Measurements from ENCODE around the gene SLC6A11.

SLC6A11 gene

DNA sequence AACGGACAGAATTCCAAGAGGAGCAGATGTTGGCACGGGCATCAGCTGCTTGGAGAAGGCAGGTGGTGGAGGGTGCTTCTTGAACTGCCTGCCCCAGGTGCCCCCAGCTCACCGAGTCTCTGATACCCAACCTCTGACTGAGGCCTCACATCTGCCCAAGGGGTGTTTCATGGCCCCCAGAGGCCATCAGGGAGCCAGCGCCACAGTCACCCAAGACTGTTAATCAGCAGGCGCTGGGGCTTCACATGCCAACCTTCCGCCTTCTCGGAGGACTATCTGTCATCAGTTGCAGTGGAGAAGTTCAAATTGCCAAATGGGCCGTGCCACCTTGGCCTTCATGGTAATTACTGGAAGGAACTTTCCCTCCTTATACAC, 114.6 kb downstream of the SLC6A11 start:
- no peak for DNase-seq (ENCODE audit: low spot score)

- no peak for DNase-seq (ENCODE audit: low spot score)
Observed at GRCh38 chr3:10932596-10932995, 116.6 kb downstream of the SLC6A11 start.

DNA sequence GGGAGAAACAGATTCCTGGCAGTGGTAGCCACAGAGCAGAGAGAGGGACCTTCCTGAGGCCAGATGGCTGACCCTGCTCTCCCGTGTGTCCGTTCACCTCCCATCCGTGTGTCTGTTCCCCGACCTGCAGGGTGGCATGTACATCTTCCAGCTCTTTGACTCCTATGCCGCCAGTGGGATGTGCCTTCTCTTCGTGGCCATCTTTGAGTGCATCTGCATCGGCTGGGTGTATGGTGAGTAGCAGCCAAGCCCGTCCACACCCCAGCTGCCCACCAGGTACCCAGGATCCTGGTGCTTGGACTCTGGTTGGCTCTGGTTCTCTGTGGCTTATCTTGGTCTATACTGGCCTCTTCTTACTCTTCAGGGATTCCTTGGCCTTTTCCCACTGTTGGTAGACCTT, 117.0 kb downstream of the SLC6A11 start:
- DNase-seq (ENCODE audit: low spot score): no peak

GRCh38 chr3:10933470-10933804, 117.4 kb downstream of the SLC6A11 start:
- DNase-seq (ENCODE audit: low spot score): no peak

- no peak for DNase-seq (ENCODE audit: low spot score)
Observed at GRCh38 chr3:10933805-10934481, 117.9 kb downstream of the SLC6A11 start.

- DNase-seq (ENCODE audit: low spot score): no peak
Observed at GRCh38 chr3:10935028-10935427, 119.0 kb downstream of the SLC6A11 start.

- DNase-seq (ENCODE audit: low spot score): no peak
Observed at GRCh38 chr3:10935846-10936631, 120.0 kb downstream of the SLC6A11 start.

DNA sequence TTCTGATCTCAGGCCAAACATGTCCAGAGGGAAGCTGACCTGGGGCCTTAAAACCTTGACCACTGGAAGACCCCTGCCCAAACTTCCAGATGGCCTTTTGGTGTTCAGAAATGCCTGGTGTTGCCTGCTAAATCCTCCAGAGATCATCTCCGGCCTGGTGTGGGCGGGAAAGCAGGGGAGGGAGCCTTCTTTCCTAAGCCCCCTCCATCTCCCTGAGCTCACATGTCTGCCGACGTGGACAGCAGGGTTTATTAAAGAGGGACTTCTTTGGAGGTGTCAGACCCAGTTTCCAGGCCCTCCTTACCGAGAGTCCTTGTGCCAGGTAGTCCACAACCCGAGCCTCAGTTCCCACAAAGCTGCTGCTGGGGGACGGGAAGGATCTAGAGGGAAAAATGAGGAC, 120.7 kb downstream of the SLC6A11 start:
- no peak for DNase-seq (ENCODE audit: low spot score)

DNA sequence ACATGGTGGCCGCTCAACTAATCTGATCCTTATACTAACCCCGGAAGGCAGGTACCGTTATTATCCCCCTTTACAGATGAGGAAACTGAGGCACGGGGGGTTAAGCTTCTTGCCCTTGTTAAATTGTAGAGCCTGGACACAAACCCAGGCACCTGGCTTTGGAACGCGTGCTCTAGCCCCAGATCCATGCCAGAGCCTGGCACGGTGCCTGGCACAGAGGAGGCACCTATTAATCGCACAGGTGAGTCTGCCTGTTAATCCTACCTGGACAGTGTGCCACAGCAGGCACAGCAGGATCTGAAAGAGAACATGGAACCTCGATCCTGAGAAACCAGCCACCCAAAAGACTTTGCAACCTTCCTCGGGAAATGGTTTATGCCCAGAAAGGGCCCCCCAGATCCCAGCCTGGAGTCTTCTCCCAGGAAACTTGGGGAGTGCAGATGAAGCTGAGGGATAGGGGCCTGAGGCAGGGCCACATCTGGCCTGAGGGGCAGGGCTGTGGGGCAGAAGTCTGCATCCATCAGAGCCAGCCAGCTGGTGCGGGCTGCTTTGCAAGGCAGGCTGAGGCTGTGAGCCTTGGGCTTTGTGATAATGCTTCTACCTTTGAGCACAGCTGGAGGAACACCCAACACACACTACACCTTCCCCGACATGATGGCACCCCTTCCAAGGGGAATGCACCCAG, 121.3 kb downstream of the SLC6A11 start:
- DNase-seq (ENCODE audit: low spot score): no peak

DNA sequence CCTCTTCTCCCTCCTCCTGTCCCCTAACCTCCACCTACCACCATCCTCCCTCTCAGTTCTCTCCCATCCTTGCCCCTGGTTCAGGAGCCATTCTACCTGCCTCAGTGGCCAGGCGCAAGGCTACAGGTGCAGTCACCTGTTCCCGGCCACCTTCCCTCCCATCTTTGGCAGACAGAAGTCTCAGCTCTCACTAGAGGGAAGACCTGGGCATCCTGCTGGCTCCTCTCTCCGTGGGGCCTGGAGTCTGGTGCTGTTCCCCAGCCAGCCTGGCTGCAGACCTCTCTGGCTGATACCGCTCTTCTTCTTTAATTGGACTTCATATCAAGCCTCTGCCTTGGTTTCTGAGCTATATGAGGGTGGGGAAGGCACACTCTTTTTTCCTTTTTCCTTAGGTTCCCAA, 123.5 kb downstream of the SLC6A11 start:
- DNase-seq (ENCODE audit: low spot score): no peak

- DNase-seq (ENCODE audit: low spot score): no peak
Observed at GRCh38 chr3:10940106-10940505, 124.1 kb downstream of the SLC6A11 start.

- no peak for DNase-seq (ENCODE audit: low spot score)
Observed at GRCh38 chr3:10941972-10942371, 125.9 kb downstream of the SLC6A11 start.

GRCh38 chr3:10942690-10943205, 126.7 kb downstream of the SLC6A11 start:
- no peak for DNase-seq (ENCODE audit: low spot score)

GRCh38 chr3:10944866-10945265, 128.8 kb downstream of the SLC6A11 start:
- no peak for DNase-seq (ENCODE audit: low spot score)

GRCh38 chr3:10945683-10946287, 129.8 kb downstream of the SLC6A11 start:
- peak; percentile 98 for DNase-seq (ENCODE audit: low spot score)

- DNase-seq (ENCODE audit: low spot score): no peak
Observed at GRCh38 chr3:10946526-10946925, 130.5 kb downstream of the SLC6A11 start.

DNA sequence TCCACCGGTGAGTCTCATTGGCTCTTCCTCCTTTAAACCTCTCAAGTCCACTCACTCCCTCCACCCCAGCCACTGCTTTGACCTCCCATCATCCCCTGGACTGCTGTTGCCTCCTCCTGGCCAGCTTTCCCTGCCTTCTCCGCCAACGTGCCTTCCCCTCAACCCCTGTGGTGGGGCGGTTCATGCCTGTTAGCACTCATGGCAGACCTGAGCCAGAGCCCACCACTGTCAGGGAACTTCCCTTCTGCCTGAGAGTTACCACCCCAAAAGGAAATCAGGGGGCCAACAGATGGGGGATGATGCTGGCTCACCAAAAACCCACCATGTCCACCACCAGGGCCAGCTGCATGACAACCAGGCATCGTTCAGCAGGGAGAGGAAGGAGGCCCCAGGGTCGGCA, 132.3 kb downstream of the SLC6A11 start:
- no peak for DNase-seq (ENCODE audit: low spot score)

DNA sequence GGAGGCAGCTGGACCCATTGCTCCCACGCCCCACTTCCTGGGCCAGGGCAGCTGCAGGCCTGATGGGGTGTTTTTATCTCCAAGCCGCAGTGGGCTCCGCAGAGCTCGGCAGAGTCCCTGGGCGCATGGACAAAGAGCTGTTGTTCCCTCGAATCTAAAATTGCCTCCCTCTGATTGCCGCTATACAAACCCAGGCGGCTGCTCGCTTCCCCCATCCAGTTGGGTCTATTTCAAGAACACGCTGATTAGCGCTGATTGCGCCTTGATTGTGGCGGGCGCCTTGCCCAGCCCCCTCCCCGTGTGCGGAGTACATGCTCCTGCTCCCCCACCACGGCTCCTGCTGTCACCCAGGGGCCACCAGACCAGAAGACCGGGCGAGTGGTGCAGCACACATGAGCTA, 133.2 kb downstream of the SLC6A11 start:
- DNase-seq (ENCODE audit: low spot score): no peak

DNA sequence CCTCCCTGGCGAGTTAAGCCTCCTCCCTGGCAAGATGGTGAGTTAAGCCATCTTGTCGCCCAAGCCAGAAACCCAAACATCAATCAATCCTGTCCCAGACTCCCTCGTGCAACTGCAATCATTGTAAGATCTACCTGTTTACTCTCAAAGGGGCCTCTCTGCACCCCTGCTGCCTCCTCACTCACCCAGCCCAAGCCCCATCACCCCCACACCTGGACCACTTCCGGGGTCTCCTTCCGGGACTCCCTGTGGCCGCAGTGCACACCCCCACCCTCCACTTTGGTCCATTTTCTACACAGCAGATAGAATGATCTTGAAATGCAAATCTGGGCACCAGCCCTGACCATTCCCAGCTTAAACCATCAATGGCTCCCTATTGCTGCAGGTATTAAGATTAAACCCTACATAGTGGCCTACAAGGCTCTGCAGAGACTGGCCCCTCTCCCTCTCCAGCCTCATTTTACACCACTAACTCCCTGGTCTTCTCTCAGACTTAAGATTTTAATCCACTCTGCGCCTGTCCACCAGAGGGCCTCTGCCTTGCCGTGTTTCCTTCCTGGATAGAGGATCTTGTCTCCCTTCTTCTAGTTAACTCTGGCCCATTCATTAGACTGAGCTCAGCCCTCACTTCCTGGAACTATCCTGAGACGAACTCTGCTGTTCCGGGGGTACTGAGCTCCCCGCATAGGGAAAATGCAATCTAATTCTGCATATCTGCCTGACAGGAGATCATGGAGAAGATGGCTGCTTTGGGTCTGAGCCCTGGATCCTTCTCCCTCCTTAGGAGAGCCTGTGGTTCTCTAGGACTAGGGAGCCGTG, 134.7 kb downstream of the SLC6A11 start:
- DNase-seq (ENCODE audit: low spot score): peak; percentile 62

- DNase-seq (ENCODE audit: low spot score): no peak
Observed at GRCh38 chr3:10951295-10951926, 135.4 kb downstream of the SLC6A11 start.

- DNase-seq (ENCODE audit: low spot score): no peak
Observed at GRCh38 chr3:10952525-10952924, 136.5 kb downstream of the SLC6A11 start.
